CD4-positive, CD25-positive, alpha-beta regulatory T cell (primary cell): ENCODE measurements around the gene KCNJ16. TPM values are rescaled to one million over a fixed set of nuclear protein-coding genes. Genes with fewer than 3 reads are reported as not detected.

Experiments
- ATAC-seq, 2 donors: fragments of 150-1000 bp; cut with Tn5 transposase; one replicate each; pipeline ENCODE4 v1.10.0; 2021; ENCODE audit warnings: low read depth in 2 of 2, moderate number of reproducible peaks in 2 of 2, moderate library complexity in 1 of 2
- DNase-seq, 3 donors: peaks; one replicate each; pipeline versions ENCODE4 v3.0.0 to v3.0.0-alpha.2; 2012 to 2022; ENCODE audit warnings: mixed read lengths in 1 of 3
- H3K27ac ChIP-seq: one replicate; pipeline ENCODE4 v1.7.0; 2013; ENCODE audit warnings: mild to moderate bottlenecking, low read length; ENCODE audit not compliant: insufficient read depth, poor library complexity, severe bottlenecking
- H3K27me3 ChIP-seq: one replicate; pipeline ENCODE4 v1.7.0; 2013; ENCODE audit warnings: low read length; ENCODE audit not compliant: control insufficient read depth, insufficient read depth
- H3K36me3 ChIP-seq: one replicate; pipeline ENCODE4 v1.7.0; 2013; ENCODE audit warnings: mild to moderate bottlenecking, low read length, moderate library complexity; ENCODE audit not compliant: control insufficient read depth, insufficient read depth
- H3K4me1 ChIP-seq: 2 replicates; pipeline ENCODE4 v1.7.0; 2013; ENCODE audit warnings: mild to moderate bottlenecking, low read length; ENCODE audit not compliant: insufficient read depth, control insufficient read depth, poor library complexity, severe bottlenecking
- H3K4me3 ChIP-seq: one replicate; pipeline ENCODE4 v1.7.0; 2013; ENCODE audit warnings: low read depth, mild to moderate bottlenecking, low read length, moderate library complexity
- H3K9me3 ChIP-seq, 2 experiments: 1 replicate in 1 of 2; 2 replicates in 1 of 2; pipeline ENCODE4 v1.7.0; 2013; ENCODE audit warnings: low read length in 2 of 2, mild to moderate bottlenecking in 1 of 2, moderate library complexity in 1 of 2; ENCODE audit not compliant: control insufficient read depth in 2 of 2
- H3K27ac Mint-ChIP-seq, 3 donors: one replicate each; pipeline ENCODE4 v1.8.0; 2020 to 2022; ENCODE audit warnings: mild to moderate bottlenecking in 3 of 3, mixed read lengths in 3 of 3, moderate library complexity in 2 of 3
- H3K27me3 Mint-ChIP-seq: one replicate; pipeline ENCODE4 v1.8.0; 2022; ENCODE audit warnings: mild to moderate bottlenecking, mixed read lengths
- H3K36me3 Mint-ChIP-seq: one replicate; pipeline ENCODE4 v1.8.0; 2020; ENCODE audit warnings: mixed read lengths
- H3K4me1 Mint-ChIP-seq, 4 donors: one replicate each; pipeline ENCODE4 v1.8.0; 2020 to 2022; ENCODE audit warnings: mixed read lengths in 4 of 4, mild to moderate bottlenecking in 1 of 4
- H3K4me3 Mint-ChIP-seq, 4 donors: one replicate each; pipeline ENCODE4 v1.8.0; 2020 to 2022; ENCODE audit warnings: mild to moderate bottlenecking in 4 of 4, mixed read lengths in 4 of 4, moderate library complexity in 3 of 4
- H3K9me3 Mint-ChIP-seq, 7 donors: one replicate each; pipeline ENCODE4 v1.8.0; 2020 to 2022; ENCODE audit warnings: mixed read lengths in 7 of 7, mild to moderate bottlenecking in 3 of 7, moderate library complexity in 2 of 7
- polyA plus RNA-seq, 4 donors: library from polyadenylated mRNA; unstranded; fragments of 300-500 nt; fragmentation: Illumina TruSeq; gene quantifications; one replicate each; pipeline ENCODE4 v1.2.3, GENCODE V29; 2021
- total RNA-seq: library from RNA; stranded (reverse); gene quantifications from one replicate; pipeline ENCODE4 v1.2.3, GENCODE V29; 2022

The KCNJ16 gene
- total and polyA plus RNA-seq, 5 donors from 2014 or later: not detected

DNA sequence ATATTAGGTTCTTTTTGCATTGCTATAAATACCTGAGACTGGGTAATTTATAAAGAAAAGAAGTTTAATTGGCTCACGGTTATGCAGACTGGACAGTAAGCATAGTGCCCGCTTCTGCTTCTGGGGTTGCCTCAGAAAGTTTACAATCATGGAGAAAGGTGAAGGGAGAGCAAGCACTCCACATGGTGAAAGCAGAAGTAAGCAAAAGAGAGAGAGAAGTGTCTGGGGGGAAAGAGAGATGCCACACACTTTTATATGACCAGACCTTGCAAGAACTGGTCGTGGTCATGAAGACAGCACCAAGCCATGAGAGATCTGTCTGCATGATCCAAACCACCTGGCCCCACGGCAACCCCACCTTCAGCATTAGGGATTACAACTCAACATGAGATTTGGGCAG, 45.4 kb downstream of the KCNJ16 start:
- Mint-ChIP-seq H3K9me3 (peaks cover 0 to 14% (median 4%) of the 10 kb centered on the region in 7 donors), H3K4me1 (no peaks in the 10 kb centered on the region), H3K36me3 (no peaks in the 10 kb centered on the region), H3K27ac (no peak overlapping the region), H3K4me3 (no peak overlapping the region), H3K27me3 (no peaks in the 10 kb centered on the region)
- H3K36me3 ChIP-seq: no peaks in the 10 kb centered on the region
- H3K27ac ChIP-seq: no peak overlapping the region
- no peaks in the 10 kb centered on the region for H3K4me1 ChIP-seq
- H3K4me3 ChIP-seq: no peak overlapping the region
- ATAC-seq: no peak
- DNase-seq: no peak
- no peaks in the 10 kb centered on the region for H3K27me3 ChIP-seq
- peaks cover 0 to 3% of the 10 kb centered on the region in 2 experiments for H3K9me3 ChIP-seq

- Mint-ChIP-seq H3K36me3 (no peaks in the 10 kb centered on the region), H3K4me1 (no peaks in the 10 kb centered on the region), H3K4me3 (no peak overlapping the region), H3K27ac (no peak overlapping the region), H3K9me3 (peaks cover 0 to 14% (median 4%) of the 10 kb centered on the region in 7 donors), H3K27me3 (no peaks in the 10 kb centered on the region)
- H3K9me3 ChIP-seq: peaks cover 0 to 3% of the 10 kb centered on the region in 2 experiments
- H3K4me1 ChIP-seq: no peaks in the 10 kb centered on the region
- no peak overlapping the region for H3K4me3 ChIP-seq
- H3K27me3 ChIP-seq: no peaks in the 10 kb centered on the region
- DNase-seq (no peak), ATAC-seq (no peak)
- no peaks in the 10 kb centered on the region for H3K36me3 ChIP-seq
- no peak overlapping the region for H3K27ac ChIP-seq
Measured at GRCh38 chr17:70121126-70121525, 46.1 kb downstream of the KCNJ16 start.

- Histone ChIP-seq H3K27me3 (no peaks in the 10 kb centered on the region), H3K9me3 (peaks cover 0 to 3% of the 10 kb centered on the region in 2 experiments), H3K36me3 (no peaks in the 10 kb centered on the region), H3K4me1 (no peaks in the 10 kb centered on the region), H3K27ac (no peak overlapping the region), H3K4me3 (no peak overlapping the region)
- no peak for DNase-seq
- no peak for ATAC-seq
- no peaks in the 10 kb centered on the region for H3K27me3 Mint-ChIP-seq
- H3K4me1 Mint-ChIP-seq: no peaks in the 10 kb centered on the region
- no peaks in the 10 kb centered on the region for H3K36me3 Mint-ChIP-seq
- H3K27ac Mint-ChIP-seq: peak overlapping the region in 1 of 3 donors; percentile 53
- no peak overlapping the region for H3K4me3 Mint-ChIP-seq
- H3K9me3 Mint-ChIP-seq: peaks cover 0 to 8% (median 6%) of the 10 kb centered on the region in 7 donors
Measured at GRCh38 chr17:70123193-70123592, 48.2 kb downstream of the KCNJ16 start.

DNA sequence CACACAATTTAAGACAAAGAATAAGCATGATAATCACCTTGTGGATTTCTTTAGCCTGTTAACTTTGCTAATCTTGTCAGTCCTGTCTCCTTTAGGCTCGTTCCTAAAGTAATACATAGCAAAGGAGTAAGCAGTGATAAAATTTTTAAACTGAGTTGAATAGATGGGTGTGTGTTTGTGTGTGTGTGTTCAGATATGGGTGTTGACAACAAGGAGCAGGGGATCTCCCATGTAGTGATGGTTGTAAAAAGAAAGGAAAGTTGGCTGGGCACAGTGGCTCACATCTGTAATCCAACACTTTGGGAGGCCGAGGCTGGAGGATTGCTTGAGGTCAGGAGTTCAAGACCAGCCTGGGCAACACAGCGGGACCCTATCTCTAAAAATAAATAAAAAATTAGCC, 49.7 kb downstream of the KCNJ16 start:
- no peak for ATAC-seq
- Histone ChIP-seq H3K27me3 (no peaks in the 10 kb centered on the region), H3K4me1 (no peaks in the 10 kb centered on the region), H3K9me3 (peaks cover 0 to 3% of the 10 kb centered on the region in 2 experiments), H3K4me3 (no peak overlapping the region), H3K36me3 (no peaks in the 10 kb centered on the region), H3K27ac (no peak overlapping the region)
- H3K36me3 Mint-ChIP-seq: no peaks in the 10 kb centered on the region
- H3K27ac Mint-ChIP-seq: no peak overlapping the region
- no peak for DNase-seq
- no peaks in the 10 kb centered on the region for H3K27me3 Mint-ChIP-seq
- peaks cover 0 to 6% (median 6%) of the 10 kb centered on the region in 7 donors for H3K9me3 Mint-ChIP-seq
- H3K4me1 Mint-ChIP-seq: no peaks in the 10 kb centered on the region
- no peak overlapping the region for H3K4me3 Mint-ChIP-seq

- DNase-seq (no peak), ATAC-seq (no peak)
- Histone ChIP-seq H3K4me1 (no peaks in the 10 kb centered on the region), H3K9me3 (no peaks in the 10 kb centered on the region), H3K4me3 (no peak overlapping the region), H3K36me3 (no peaks in the 10 kb centered on the region), H3K27me3 (no peaks in the 10 kb centered on the region), H3K27ac (no peak overlapping the region)
- H3K9me3 Mint-ChIP-seq: peaks cover 0 to 13% (median 2%) of the 10 kb centered on the region in 7 donors
- H3K4me1 Mint-ChIP-seq: no peaks in the 10 kb centered on the region
- H3K4me3 Mint-ChIP-seq: no peak overlapping the region
- no peak overlapping the region for H3K27ac Mint-ChIP-seq
- no peaks in the 10 kb centered on the region for H3K27me3 Mint-ChIP-seq
- H3K36me3 Mint-ChIP-seq: no peaks in the 10 kb centered on the region
Measured at GRCh38 chr17:70127221-70127873, 52.3 kb downstream of the KCNJ16 start.

DNA sequence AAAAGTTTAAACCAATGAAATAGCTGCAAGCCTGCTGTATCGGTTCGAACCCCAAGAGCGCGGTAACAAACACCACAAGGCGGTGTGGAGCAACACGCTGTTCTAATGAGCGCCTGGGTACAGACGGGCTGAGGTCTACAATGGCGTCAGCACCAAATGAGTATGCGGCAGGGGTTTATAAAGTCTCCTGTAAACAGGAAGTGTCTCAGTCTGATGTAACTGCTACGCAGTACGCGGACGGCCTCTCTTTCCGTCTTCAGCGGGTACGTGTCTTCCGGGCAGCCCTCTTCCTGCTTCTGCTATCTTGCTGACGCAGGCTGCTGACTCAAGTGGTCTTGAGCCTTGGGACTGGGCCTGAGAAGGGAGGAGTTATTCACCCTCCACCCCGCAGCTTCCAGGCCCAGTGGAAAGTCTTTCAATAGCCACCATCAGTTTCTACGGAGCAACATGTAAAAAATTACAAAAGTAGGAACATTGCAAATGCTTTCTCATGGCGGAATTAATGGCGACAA, 53.8 kb downstream of the KCNJ16 start:
- Mint-ChIP-seq H3K4me1 (no peaks in the 10 kb centered on the region), H3K36me3 (no peaks in the 10 kb centered on the region), H3K27ac (no peak overlapping the region), H3K27me3 (no peaks in the 10 kb centered on the region), H3K4me3 (no peak overlapping the region), H3K9me3 (peaks cover 0 to 13% (median 2%) of the 10 kb centered on the region in 7 donors)
- H3K36me3 ChIP-seq: no peaks in the 10 kb centered on the region
- H3K4me1 ChIP-seq: no peaks in the 10 kb centered on the region
- no peaks in the 10 kb centered on the region for H3K9me3 ChIP-seq
- no peak for ATAC-seq
- no peaks in the 10 kb centered on the region for H3K27me3 ChIP-seq
- no peak overlapping the region for H3K27ac ChIP-seq
- no peak overlapping the region for H3K4me3 ChIP-seq
- DNase-seq: no peak

DNA sequence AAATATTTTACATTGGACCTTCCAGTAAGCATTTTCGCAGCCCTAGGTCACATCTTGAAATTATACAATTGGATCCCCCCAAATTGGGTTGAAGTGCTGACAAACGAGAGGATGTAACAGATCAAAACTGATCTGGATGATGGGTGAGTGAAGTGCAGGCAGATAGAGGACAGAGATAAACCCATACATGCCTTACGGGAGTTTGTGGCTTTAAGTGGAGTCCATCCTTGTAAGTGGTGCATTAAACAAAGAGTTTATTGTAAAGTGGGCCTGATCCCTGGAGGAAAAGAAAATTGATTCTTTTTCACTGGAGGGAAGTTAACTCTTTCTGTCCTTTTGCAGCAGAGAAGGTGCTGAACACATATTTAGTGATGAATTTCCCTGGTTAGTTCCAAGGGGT, 55.3 kb downstream of the KCNJ16 start:
- no peak overlapping the region for H3K27ac Mint-ChIP-seq
- no peaks in the 10 kb centered on the region for H3K27me3 Mint-ChIP-seq
- peaks cover 0 to 13% (median 2%) of the 10 kb centered on the region in 7 donors for H3K9me3 Mint-ChIP-seq
- Histone ChIP-seq H3K9me3 (no peaks in the 10 kb centered on the region), H3K27ac (no peak overlapping the region), H3K36me3 (no peaks in the 10 kb centered on the region), H3K4me1 (no peaks in the 10 kb centered on the region), H3K27me3 (no peaks in the 10 kb centered on the region), H3K4me3 (no peak overlapping the region)
- H3K36me3 Mint-ChIP-seq: no peaks in the 10 kb centered on the region
- ATAC-seq (no peak), DNase-seq (no peak)
- H3K4me1 Mint-ChIP-seq: no peaks in the 10 kb centered on the region
- H3K4me3 Mint-ChIP-seq: no peak overlapping the region

DNA sequence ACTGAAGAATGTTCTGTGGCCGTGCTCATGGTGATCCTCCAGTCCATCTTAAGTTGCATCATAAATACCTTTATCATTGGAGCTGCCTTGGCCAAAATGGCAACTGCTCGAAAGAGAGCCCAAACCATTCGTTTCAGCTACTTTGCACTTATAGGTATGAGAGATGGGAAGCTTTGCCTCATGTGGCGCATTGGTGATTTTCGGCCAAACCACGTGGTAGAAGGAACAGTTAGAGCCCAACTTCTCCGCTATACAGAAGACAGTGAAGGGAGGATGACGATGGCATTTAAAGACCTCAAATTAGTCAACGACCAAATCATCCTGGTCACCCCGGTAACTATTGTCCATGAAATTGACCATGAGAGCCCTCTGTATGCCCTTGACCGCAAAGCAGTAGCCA, 57.5 kb downstream of the KCNJ16 start:
- Mint-ChIP-seq H3K36me3 (no peaks in the 10 kb centered on the region), H3K27ac (no peak overlapping the region), H3K27me3 (no peaks in the 10 kb centered on the region), H3K4me3 (no peak overlapping the region), H3K4me1 (peaks cover 3 to 8% (median 6%) of the 10 kb centered on the region in 4 donors), H3K9me3 (peaks cover 0 to 10% (median 2%) of the 10 kb centered on the region in 7 donors)
- Histone ChIP-seq H3K4me1 (no peaks in the 10 kb centered on the region), H3K36me3 (no peaks in the 10 kb centered on the region), H3K27me3 (no peaks in the 10 kb centered on the region), H3K4me3 (no peak overlapping the region), H3K27ac (no peak overlapping the region), H3K9me3 (no peaks in the 10 kb centered on the region)
- DNase-seq (no peak), ATAC-seq (no peak)
